Measurements from ENCODE around the gene XIRP1. TPM values are rescaled to one million over a fixed set of nuclear protein-coding genes. Genes with fewer than 3 reads are reported as not detected.
"Not testable (repeated sequence)": the region's sequence is repeated elsewhere in the genome, so short reads cannot be mapped to it uniquely, and the experiment has no call there.

XIRP1 gene
- total RNA-seq, 1 experiment from 2014 or later, result not detected

GRCh38 chr3:39227596-39227995 is 35.2 kb upstream of the XIRP1 start:
- H3K36me3 ChIP-seq (ENCODE audit: control insufficient read depth in 1 of 2, insufficient read depth in 2 of 2, low read length in 2 of 2); DNase-seq (ENCODE audit: low read depth, low spot score); H3K9ac ChIP-seq (ENCODE audit: low read length); H3K4me1 ChIP-seq (ENCODE audit: control insufficient read depth in 1 of 2, insufficient read depth in 2 of 2, low read length in 2 of 2); BruUV-seq (replicated peaks); H3K4me2 ChIP-seq (ENCODE audit: low read length); H3K79me2 ChIP-seq (ENCODE audit: insufficient read depth, low read length); H3K9me3 ChIP-seq (ENCODE audit: control insufficient read depth in 1 of 2, insufficient read depth in 1 of 2, low read depth in 1 of 2, low read length in 2 of 2); H2AFZ ChIP-seq (ENCODE audit: low read depth, low read length, poor library complexity, severe bottlenecking); intact Hi-C loops (cut with micrococcal nuclease); POLR2A ChIA-PET; H4K20me1 ChIP-seq (ENCODE audit: insufficient read depth); RAD21 ChIA-PET (ENCODE audit: low non-redundant PET in 1 of 2, low total read pairs in 2 of 2, uncharacterized antibody in 2 of 2, unreplicated experiment in 2 of 2); H3K27ac ChIP-seq (ENCODE audit: low read depth, low read length); H3K9me2 ChIP-seq (ENCODE audit: insufficient read depth); H3K4me3 ChIP-seq (replicated peaks in 1 of 2; ENCODE audit: low read depth in 1 of 2, low read length in 2 of 2); ATAC-seq; CTCF ChIA-PET: not testable (repeated sequence)
- peaks cover 24% of the 10 kb centered on the region for H3K27me3 ChIP-seq (ENCODE audit: insufficient read depth, low read length)

DNA sequence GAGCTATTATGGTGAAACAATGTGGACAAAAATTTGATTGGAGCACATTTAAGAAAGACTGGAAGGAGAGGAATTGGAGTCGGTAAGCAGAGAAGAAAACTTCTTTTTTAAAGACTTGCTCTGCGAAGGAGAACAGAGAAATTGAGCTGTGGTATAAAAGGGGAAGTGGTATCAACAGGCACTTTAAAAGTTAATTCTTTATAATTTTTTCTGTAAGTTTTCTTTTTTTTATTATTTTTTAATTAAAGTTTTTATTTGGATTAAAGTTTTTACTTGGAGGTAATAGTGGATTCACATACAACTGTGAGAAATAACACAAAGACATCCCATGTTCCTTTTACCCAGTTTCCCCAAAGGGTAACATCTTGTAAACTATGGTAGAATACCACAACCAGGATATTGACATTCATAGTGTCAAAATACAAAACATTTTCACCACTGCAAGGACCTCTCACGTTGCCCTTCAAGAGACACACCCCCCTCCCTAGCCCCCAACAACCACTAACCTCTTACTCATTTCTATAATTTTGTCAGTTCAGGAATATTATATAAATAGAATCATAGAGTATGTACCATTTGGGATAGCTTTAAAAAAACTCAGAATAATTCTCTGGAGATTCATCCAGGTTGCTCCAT is 33.8 kb upstream of the XIRP1 start:
- RAD21 ChIA-PET (ENCODE audit: low non-redundant PET in 1 of 2, low total read pairs in 2 of 2, uncharacterized antibody in 2 of 2, unreplicated experiment in 2 of 2), result no interaction called here
- Histone ChIP-seq H3K79me2 (ENCODE audit: insufficient read depth, low read length) (no peaks in the 10 kb centered on the region), H3K36me3 (ENCODE audit: control insufficient read depth in 1 of 2, insufficient read depth in 2 of 2, low read length in 2 of 2) (no peaks in the 10 kb centered on the region), H3K9ac (ENCODE audit: low read length) (no peak overlapping the region), H3K9me3 (ENCODE audit: control insufficient read depth in 1 of 2, insufficient read depth in 1 of 2, low read depth in 1 of 2, low read length in 2 of 2) (no peaks in the 10 kb centered on the region), H3K4me2 (ENCODE audit: low read length) (no peak overlapping the region), H2AFZ (ENCODE audit: low read depth, low read length, poor library complexity, severe bottlenecking) (no peak overlapping the region), H3K4me3 (replicated peaks in 1 of 2; ENCODE audit: low read depth in 1 of 2, low read length in 2 of 2) (no peak overlapping the region), H3K9me2 (ENCODE audit: insufficient read depth) (no peaks in the 10 kb centered on the region), H4K20me1 (ENCODE audit: insufficient read depth) (no peaks in the 10 kb centered on the region), H3K27me3 (ENCODE audit: insufficient read depth, low read length) (peaks cover 28% of the 10 kb centered on the region), H3K27ac (ENCODE audit: low read depth, low read length) (no peak overlapping the region), H3K4me1 (ENCODE audit: control insufficient read depth in 1 of 2, insufficient read depth in 2 of 2, low read length in 2 of 2) (no peaks in the 10 kb centered on the region)
- ATAC-seq (no peak), DNase-seq (ENCODE audit: low read depth, low spot score) (no peak)
- POLR2A ChIA-PET, result no interaction called here
- no TSS peak for BruUV-seq (replicated peaks)
- no peak for TF ChIP-seq POLR2A (IDR thresholded peaks at IDR 0.05; ENCODE audit: borderline replicate concordance, extremely low read depth, insufficient read depth, insufficient read length)
- no peak for TF ChIP-seq POLR2AphosphoS5 (IDR thresholded peaks at IDR 0.05; ENCODE audit: low read depth, low read length)
- TF ChIP-seq, protein P1, sequence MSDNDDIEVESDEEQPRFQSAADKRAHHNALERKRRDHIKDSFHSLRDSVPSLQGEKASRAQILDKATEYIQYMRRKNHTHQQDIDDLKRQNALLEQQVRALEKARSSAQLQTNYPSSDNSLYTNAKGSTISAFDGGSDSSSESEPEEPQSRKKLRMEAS (IDR thresholded peaks at IDR 0.05), result no peak
- no peak for TF ChIP-seq ZBTB33 (IDR thresholded peaks at IDR 0.05; ENCODE audit: extremely low read depth, insufficient replicate concordance, low read length)
- no peak for TF ChIP-seq RAD21 (IDR thresholded peaks at IDR 0.05; ENCODE audit: low read depth)
- TF ChIP-seq ELF1 (IDR thresholded peaks at IDR 0.05; ENCODE audit: borderline replicate concordance, low read depth), result no peak
- TF ChIP-seq JUND (IDR thresholded peaks at IDR 0.05), result no peak
- no peak for TF ChIP-seq FOSL1 (IDR thresholded peaks at IDR 0.05; ENCODE audit: low read depth)
- intact Hi-C loops (cut with micrococcal nuclease), result no loop called here
- CTCF ChIA-PET, result no interaction called here

All from HCT116 (cell line).